Islet of Langerhans (tissue), 1 donor: ENCODE results near the gene CMC2.

Source experiments
- FAIRE-seq: peaks from one replicate; lab custom pipeline; 2011; peaks lifted over from hg19 to GRCh38; lab: Jason Lieb, UNC

Gene CMC2

GRCh38 chr16:80972611-80973010, 34.1 kb downstream of the CMC2 start:
- no peak for FAIRE-seq

GRCh38 chr16:80971819-80972218, 34.9 kb downstream of the CMC2 start:
- no peak for FAIRE-seq

GRCh38 chr16:80969114-80969484, 37.6 kb downstream of the CMC2 start:
- no peak for FAIRE-seq

GRCh38 chr16:80968386-80969113, 38.1 kb downstream of the CMC2 start:
- no peak for FAIRE-seq

GRCh38 chr16:80966617-80967016, 40.1 kb downstream of the CMC2 start:
- FAIRE-seq, result no peak

- no peak for FAIRE-seq
Measured at GRCh38 chr16:80964351-80964750, 42.3 kb downstream of the CMC2 start.

GRCh38 chr16:80962879-80963278, 43.8 kb downstream of the CMC2 start:
- no peak for FAIRE-seq

- no peak for FAIRE-seq
Measured at GRCh38 chr16:80958284-80958683, 48.4 kb downstream of the CMC2 start.

- FAIRE-seq, result no peak
Measured at GRCh38 chr16:80954985-80955384, 51.7 kb downstream of the CMC2 start.

- no peak for FAIRE-seq
Measured at GRCh38 chr16:80948886-80949493, 57.7 kb downstream of the CMC2 start.

- FAIRE-seq, result no peak
Measured at GRCh38 chr16:80947708-80948625, 58.7 kb downstream of the CMC2 start.

GRCh38 chr16:80947239-80947638, 59.4 kb downstream of the CMC2 start:
- no peak for FAIRE-seq

GRCh38 chr16:80946481-80946880, 60.2 kb downstream of the CMC2 start:
- FAIRE-seq, result no peak

GRCh38 chr16:80940069-80940856, 66.4 kb downstream of the CMC2 start:
- no peak for FAIRE-seq

- FAIRE-seq, result no peak
Measured at GRCh38 chr16:80938879-80939260, 67.8 kb downstream of the CMC2 start.

GRCh38 chr16:80938004-80938878, 68.4 kb downstream of the CMC2 start:
- FAIRE-seq, result no peak

- FAIRE-seq, result no peak
Measured at GRCh38 chr16:80936410-80936809, 70.3 kb downstream of the CMC2 start.

GRCh38 chr16:80935691-80936090, 71.0 kb downstream of the CMC2 start:
- FAIRE-seq, result no peak

GRCh38 chr16:80932708-80933095, 74.0 kb downstream of the CMC2 start:
- FAIRE-seq, result no peak

- no peak for FAIRE-seq
Measured at GRCh38 chr16:80931801-80932707, 74.6 kb downstream of the CMC2 start.
